ENCODE data around the gene MYRIP.

DNA sequence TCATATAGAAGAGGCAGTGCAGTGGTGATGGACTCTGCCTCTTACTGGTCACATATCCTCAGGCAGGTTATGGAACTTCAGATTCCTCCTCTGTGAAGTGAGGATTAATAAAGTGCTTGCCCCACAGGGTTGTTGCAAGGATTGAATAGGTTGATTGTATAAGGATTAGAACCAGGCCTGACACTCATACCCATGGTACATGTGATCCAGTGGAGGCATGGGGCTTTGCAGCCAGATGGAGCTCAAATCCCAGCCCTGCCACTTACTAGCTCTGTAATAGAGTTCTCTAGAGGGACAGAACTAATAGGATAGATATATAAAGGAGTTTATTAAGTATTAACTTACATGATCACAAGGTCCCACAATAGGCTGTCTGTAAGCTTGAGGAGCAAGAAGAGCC is 315.5 kb downstream of the MYRIP start:
- TF ChIP-seq, protein P1, sequence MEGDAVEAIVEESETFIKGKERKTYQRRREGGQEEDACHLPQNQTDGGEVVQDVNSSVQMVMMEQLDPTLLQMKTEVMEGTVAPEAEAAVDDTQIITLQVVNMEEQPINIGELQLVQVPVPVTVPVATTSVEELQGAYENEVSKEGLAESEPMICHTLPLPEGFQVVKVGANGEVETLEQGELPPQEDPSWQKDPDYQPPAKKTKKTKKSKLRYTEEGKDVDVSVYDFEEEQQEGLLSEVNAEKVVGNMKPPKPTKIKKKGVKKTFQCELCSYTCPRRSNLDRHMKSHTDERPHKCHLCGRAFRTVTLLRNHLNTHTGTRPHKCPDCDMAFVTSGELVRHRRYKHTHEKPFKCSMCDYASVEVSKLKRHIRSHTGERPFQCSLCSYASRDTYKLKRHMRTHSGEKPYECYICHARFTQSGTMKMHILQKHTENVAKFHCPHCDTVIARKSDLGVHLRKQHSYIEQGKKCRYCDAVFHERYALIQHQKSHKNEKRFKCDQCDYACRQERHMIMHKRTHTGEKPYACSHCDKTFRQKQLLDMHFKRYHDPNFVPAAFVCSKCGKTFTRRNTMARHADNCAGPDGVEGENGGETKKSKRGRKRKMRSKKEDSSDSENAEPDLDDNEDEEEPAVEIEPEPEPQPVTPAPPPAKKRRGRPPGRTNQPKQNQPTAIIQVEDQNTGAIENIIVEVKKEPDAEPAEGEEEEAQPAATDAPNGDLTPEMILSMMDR (IDR thresholded peaks at IDR 0.05; ENCODE audit: low read depth, low read length), result no peak
- TF ChIP-seq EZH2phosphoT487 (IDR thresholded peaks at IDR 0.05; ENCODE audit: low read depth), result no peak

All from OCI-LY3 (cell line).